IMR-90 (cell line): Measurements from ENCODE around the gene PI4KA. TPM values are rescaled to one million over a fixed set of nuclear protein-coding genes. Genes with fewer than 3 reads are reported as not detected.
"Not testable (repeated sequence)": the region's sequence is repeated elsewhere in the genome, so short reads cannot be mapped to it uniquely, and the experiment has no call there.

Source experiments
- ATAC-seq: fragments of 200-7000 bp; cut with Tn5 transposase; 2 replicates; pipeline ENCODE4 v1.9.1; 2020; ENCODE audit warnings: low read depth, mild to moderate bottlenecking, moderate library complexity
- BruUV-seq: library from RNA; stranded (reverse); fragments of 400-500 nt; replicated peaks from 2 replicates; lab custom pipeline; 2021; lab: Mats Ljungman, UMichigan
- CTCF ChIA-PET: fragments of 300-600 bp; formaldehyde crosslinking; extraction: SDS; loops from one replicate; lab custom pipeline; 2021; ENCODE audit warnings: antibody characterized with exemption; lab: Yijun Ruan, JAX
- POLR2A ChIA-PET: fragments of 300-600 bp; sonication (Branson Sonifier 250); formaldehyde crosslinking; loops from one replicate; lab custom pipeline; 2022; ENCODE audit warnings: antibody characterized with exemption; ENCODE audit not compliant: unreplicated experiment; lab: Charles Lee
- DNase-seq: peaks from one replicate; pipeline ENCODE4 v3.0.0; 2013
- H2AFZ ChIP-seq: replicated peaks from 2 replicates; pipeline ENCODE3; 2013; ENCODE audit warnings: low read length, mild to moderate bottlenecking; ENCODE audit not compliant: poor library complexity
- H2AK5ac ChIP-seq: 2 replicates; pipeline ENCODE4 v1.6.1; 2013; ENCODE audit warnings: low read depth, low read length, inconsistent platforms
- H2AK9ac ChIP-seq: replicated peaks from 2 replicates; pipeline ENCODE3; 2013; ENCODE audit warnings: mild to moderate bottlenecking, low read depth, low read length, moderate library complexity; ENCODE audit not compliant: poor library complexity
- H2BK120ac ChIP-seq: 2 replicates; pipeline ENCODE4 v1.6.1; 2013; ENCODE audit warnings: low read depth, low read length, inconsistent platforms
- H2BK15ac ChIP-seq: 3 replicates; pipeline ENCODE4 v1.6.1; 2013; ENCODE audit warnings: low read depth, low read length, inconsistent platforms
- H2BK20ac ChIP-seq: 2 replicates; pipeline ENCODE4 v1.6.1; 2013; ENCODE audit warnings: low read depth, mild to moderate bottlenecking, inconsistent platforms, low read length, moderate library complexity
- H2BK5ac ChIP-seq: 2 replicates; pipeline ENCODE4 v1.6.1; 2013; ENCODE audit warnings: mild to moderate bottlenecking, low read depth, low read length, inconsistent platforms; ENCODE audit not compliant: poor library complexity, severe bottlenecking
- H3K14ac ChIP-seq: replicated peaks from 2 replicates; pipeline ENCODE4 v1.6.1; 2013; ENCODE audit warnings: low read depth, low read length, inconsistent platforms
- H3K18ac ChIP-seq: 2 replicates; pipeline ENCODE4 v1.6.1; 2013; ENCODE audit warnings: low read depth, low read length, control low read depth
- H3K23ac ChIP-seq: 2 replicates; pipeline ENCODE4 v1.6.1; 2013; ENCODE audit warnings: low read depth, low read length, inconsistent platforms
- H3K27ac ChIP-seq: 2 replicates; pipeline ENCODE4 v1.5.1; 2013; ENCODE audit warnings: mild to moderate bottlenecking, control low read depth, low read length; ENCODE audit not compliant: insufficient read depth
- H3K27me3 ChIP-seq: 2 replicates; pipeline ENCODE4 v1.6.1; 2013; ENCODE audit warnings: low read length; ENCODE audit not compliant: control insufficient read depth, insufficient read depth
- H3K36me3 ChIP-seq: 2 replicates; pipeline ENCODE4 v1.6.1; 2013; ENCODE audit warnings: low read length, mixed read lengths; ENCODE audit not compliant: control insufficient read depth, insufficient read depth
- H3K4ac ChIP-seq: 2 replicates; pipeline ENCODE4 v1.6.1; 2013; ENCODE audit warnings: low read depth, low read length, inconsistent platforms
- H3K4me1 ChIP-seq: 2 replicates; pipeline ENCODE4 v1.6.1; 2013; ENCODE audit warnings: low read length, mixed read lengths; ENCODE audit not compliant: control insufficient read depth, insufficient read depth
- H3K4me2 ChIP-seq: 2 replicates; pipeline ENCODE4 v1.6.1; 2013; ENCODE audit warnings: low read depth, mild to moderate bottlenecking, control low read depth, low read length, moderate library complexity
- H3K4me3 ChIP-seq: 2 replicates; pipeline ENCODE4 v1.5.1; 2013; ENCODE audit warnings: low read depth, mild to moderate bottlenecking, control low read depth, low read length, moderate library complexity; ENCODE audit not compliant: insufficient read depth
- H3K56ac ChIP-seq: 2 replicates; pipeline ENCODE4 v1.6.1; 2013; ENCODE audit warnings: low read length, inconsistent platforms; ENCODE audit not compliant: insufficient read depth; ENCODE audit errors: extremely low read depth
- H3K79me1 ChIP-seq, 2 experiments: 2 replicates each; pipeline ENCODE4 v1.6.1; 2013; ENCODE audit warnings: low read length in 2 of 2, inconsistent platforms in 1 of 2, low read depth in 1 of 2
- H3K9ac ChIP-seq: 2 replicates; pipeline ENCODE4 v1.6.1; 2013; ENCODE audit warnings: low read depth, low read length, control low read depth
- H3K9me1 ChIP-seq: 2 replicates; pipeline ENCODE4 v1.6.1; 2013; ENCODE audit warnings: low read length, inconsistent platforms; ENCODE audit not compliant: insufficient read depth
- H3K9me3 ChIP-seq: 2 replicates; pipeline ENCODE4 v1.6.1; 2013; ENCODE audit warnings: low read length; ENCODE audit not compliant: control insufficient read depth, insufficient read depth
- H4K20me1 ChIP-seq: 2 replicates; pipeline ENCODE4 v1.6.1; 2013; ENCODE audit warnings: low read length, inconsistent platforms; ENCODE audit not compliant: insufficient read depth
- H4K5ac ChIP-seq: 2 replicates; pipeline ENCODE4 v1.6.1; 2013; ENCODE audit warnings: mild to moderate bottlenecking, low read depth, low read length, control low read depth
- H4K8ac ChIP-seq, 2 experiments: 2 replicates each; pipeline ENCODE4 v1.6.1; 2013; ENCODE audit warnings: low read depth in 2 of 2, low read length in 2 of 2, control low read depth in 1 of 2, inconsistent platforms in 1 of 2
- H4K91ac ChIP-seq: 2 replicates; pipeline ENCODE4 v1.6.1; 2013; ENCODE audit warnings: low read depth, low read length, inconsistent platforms; ENCODE audit not compliant: insufficient read depth
- WGBS, 2 experiments: methylation state at CpG; one replicate each; pipeline versions ENCODE4 v1.1.5 to v1.1.7; 2013; ENCODE audit warnings: missing lambda C conversion rate in 2 of 2; ENCODE audit not compliant: insufficient read length in 1 of 2; ENCODE audit errors: extremely low coverage in 2 of 2; 5-methylcytosine and 5-hydroxymethylcytosine counted together
- dilution Hi-C: fragments of 300-500 bp; cut with HindIII; formaldehyde crosslinking; loops from one replicate; pipeline ENCODE4 v1.14.3; 2018; ENCODE audit warnings: low sequenced_read_pairs; ENCODE audit not compliant: unreplicated experiment
- in situ Hi-C: fragments of 300-500 bp; cut with MboI; formaldehyde crosslinking; loops from 3 replicates; pipeline ENCODE4 v1.14.3; 2019; ENCODE audit warnings: low sequenced_read_pairs, inconsistent platforms, mixed read lengths
- intact Hi-C: fragments of 100-400 bp; cut with micrococcal nuclease; formaldehyde crosslinking; loops from 2 replicates; pipeline ENCODE4 v1.10.0; 2022
- polyA plus RNA-seq, 3 experiments: library from polyadenylated mRNA; depleted of rRNA; stranded (reverse); fragments of >200 nt; gene quantifications; 2 replicates each; pipeline ENCODE4 v1.2.3, GENCODE V29; 2012; ENCODE audit warnings: low replicate concordance in 1 of 3
- total RNA-seq: library from RNA; depleted of rRNA; stranded (reverse); fragments of >200 nt; gene quantifications from 2 replicates; pipeline ENCODE4 v1.2.3, GENCODE V29; 2012

PI4KA gene
- total and polyA plus RNA-seq, 2 of the 4 experiments (the other 2 are of a cell fraction) = 16.8 to 35.5 TPM

DNA sequence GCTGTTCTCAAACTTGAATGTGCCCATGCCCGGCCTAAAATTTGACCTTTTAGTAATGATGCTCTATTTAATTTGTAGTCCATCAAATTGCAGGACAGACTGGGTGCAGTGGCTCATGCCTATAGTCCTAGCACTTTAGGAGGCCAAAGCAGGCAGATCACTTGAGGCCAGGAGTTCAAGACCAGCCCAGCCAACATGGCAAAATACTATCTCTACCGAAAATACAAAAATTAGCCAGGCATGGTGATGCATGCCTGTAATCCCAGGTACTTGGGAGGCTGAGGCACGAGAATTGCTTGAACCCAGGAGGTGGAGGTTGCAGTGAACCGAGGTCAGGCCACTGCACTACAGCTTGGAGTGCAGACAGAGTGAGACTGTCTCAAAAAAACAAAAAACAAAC lies 33.4 kb downstream of the PI4KA start:
- H3K18ac ChIP-seq, POLR2A ChIA-PET, ATAC-seq, H4K91ac ChIP-seq, H2BK20ac ChIP-seq, H2AK5ac ChIP-seq, H2BK15ac ChIP-seq, H3K4ac ChIP-seq, H3K4me3 ChIP-seq, dilution Hi-C loops, H3K56ac ChIP-seq, H3K4me2 ChIP-seq, H3K23ac ChIP-seq, H3K9ac ChIP-seq, H2BK5ac ChIP-seq, H3K4me1 ChIP-seq, H3K27ac ChIP-seq, intact Hi-C loops, in situ Hi-C loops, BruUV-seq, H2AFZ ChIP-seq, H3K27me3 ChIP-seq, H4K8ac ChIP-seq, DNase-seq, H4K20me1 ChIP-seq, CTCF ChIA-PET, H3K9me3 ChIP-seq, H4K5ac ChIP-seq, H2AK9ac ChIP-seq, H3K36me3 ChIP-seq, H3K9me1 ChIP-seq, H3K14ac ChIP-seq, H2BK120ac ChIP-seq: not testable (repeated sequence)
- 100% methylated on average over 3 of the region's 4 CpGs; no CpG with 5 or more reads in 1 of the 2 experiments for WGBS, 2 experiments
- peaks cover 7 to 12% of the 10 kb centered on the region in 2 experiments; a peak in 3 of 4 replicates for H3K79me1 ChIP-seq
